ENCODE measurements around the gene IST1. TPM values are rescaled to one million over a fixed set of nuclear protein-coding genes. Genes with fewer than 3 reads are reported as not detected.

IST1 gene
- 112 and 116 TPM in 2 replicates for total RNA-seq

DNA sequence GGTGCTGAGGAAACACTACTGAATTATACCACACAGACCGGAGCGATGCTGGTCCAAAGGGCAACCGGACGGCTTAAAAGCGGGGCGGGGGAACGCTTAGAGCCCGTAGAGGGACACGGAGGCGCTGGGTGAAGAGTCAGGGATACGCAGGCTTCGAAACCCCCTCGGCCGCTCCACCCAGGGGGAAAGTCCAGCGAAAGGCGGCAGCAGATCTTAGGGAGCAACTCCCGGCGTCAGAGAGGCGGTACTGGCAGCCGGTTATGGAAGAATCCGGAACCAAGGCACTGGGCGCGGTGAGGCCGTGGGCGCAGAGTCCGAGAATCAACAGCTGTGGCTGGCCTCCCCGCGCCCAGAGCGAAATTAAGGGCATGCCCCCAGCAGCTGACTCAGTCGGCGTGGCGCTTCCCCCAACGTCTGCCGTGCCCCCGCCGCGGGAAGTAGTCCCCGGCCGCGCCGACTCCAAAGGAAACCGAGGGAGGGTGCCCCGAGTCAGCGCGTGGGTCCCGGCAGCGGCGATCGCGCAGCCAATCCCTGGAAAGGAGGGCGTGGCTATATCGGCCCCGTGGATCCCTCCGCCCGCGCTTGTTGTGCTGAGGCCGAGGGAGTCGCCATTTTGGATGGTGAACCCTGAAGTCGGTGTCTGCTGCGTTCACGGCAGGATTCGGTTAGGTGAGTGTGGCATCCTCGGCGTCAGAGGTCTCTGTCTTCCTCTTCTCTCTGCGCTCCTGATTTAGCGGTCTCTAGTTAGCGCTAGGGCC is at the start of gene IST1:
Gene IST1 (plus strand): TSS at position 611 of the 758 bp plus-strand sequence. CDS start 20,110 bp downstream, outside the sequence.

GRCh38 chr16:71845639-71846430 is 49.5 kb upstream of the IST1 start, which contains the start of gene ATXN1L:
TSS of gene ATXN1L (plus strand) at chr16:71845976. CDS start at chr16:71849741, 3,765 bp downstream.

GRCh38 chr16:71883849-71884638 is 11.3 kb upstream of the IST1 start, which contains the start of gene ZNF821:
TSS of gene ZNF821 (minus strand) at chr16:71884182. CDS start at chr16:71879946, 4,236 bp downstream.

Other genes with a start within 250 kb of the IST1 start
- 4.5 and 6.0 TPM in 2 replicates for gene PHLPP2, start 170.8 kb upstream of the IST1 start, total RNA-seq
- 38.4 and 40.5 TPM in 2 replicates for gene AP1G1, start 86.7 kb upstream of the IST1 start, total RNA-seq
- 7.5 and 9.6 TPM in 2 replicates for gene ATXN1L, start 49.6 kb upstream of the IST1 start, total RNA-seq
- gene ZNF821, start 11.3 kb upstream of the IST1 start, total RNA-seq, result 1.0 and 1.9 TPM in 2 replicates
- not detected in 2 replicates for gene PKD1L3, start 104.9 kb downstream of the IST1 start, total RNA-seq
- gene DHODH, start 113.2 kb downstream of the IST1 start, total RNA-seq, result 4.2 and 6.6 TPM in 2 replicates
- gene HP, start 159.0 kb downstream of the IST1 start, total RNA-seq, result not detected in 2 replicates
- not detected in 2 replicates for gene HPR, start 167.7 kb downstream of the IST1 start, total RNA-seq
- gene TXNL4B, start 198.1 kb downstream of the IST1 start, total RNA-seq, result 7.8 and 9.1 TPM in 2 replicates
- gene DHX38, start 198.3 kb downstream of the IST1 start, total RNA-seq, result 32.5 and 37.7 TPM in 2 replicates